Prostate gland (tissue), 2 donors: ENCODE data around the gene CYP2C8. TPM values are rescaled to one million over a fixed set of nuclear protein-coding genes. Genes with fewer than 3 reads are reported as not detected.
"Not testable (repeated sequence)": the region's sequence is repeated elsewhere in the genome, so short reads cannot be mapped to it uniquely, and the experiment has no call there.

Source experiments
- DNase-seq: peaks from one replicate; pipeline ENCODE4 v3.0.0-alpha.2; 2019; ENCODE audit warnings: low spot score
- H3K27ac ChIP-seq, 2 donors: fragments of 200-600 bp; sonication (generic); 2 replicates each; pipeline ENCODE4 v1.5.1; 2017 to 2019
- H3K27me3 ChIP-seq: fragments of 200-600 bp; sonication (generic); replicated peaks from 2 replicates; pipeline ENCODE4 v1.5.1; 2019; ENCODE audit not compliant: insufficient read depth
- H3K36me3 ChIP-seq, 2 donors: fragments of 200-600 bp; sonication (generic); 1 replicate in 1 of 2; 2 replicates in 1 of 2; pipeline versions ENCODE4 v1.5.1 to v1.8.1; 2017 to 2019
- H3K4me1 ChIP-seq: fragments of 200-600 bp; sonication (generic); replicated peaks from 2 replicates; pipeline ENCODE4 v1.5.1; 2019
- H3K4me3 ChIP-seq, 2 donors: fragments of 200-600 bp; sonication (generic); 2 replicates each; pipeline ENCODE4 v1.5.1; 2017 to 2019
- H3K9me3 ChIP-seq: fragments of 200-600 bp; sonication (generic); 2 replicates; pipeline ENCODE4 v1.5.1; 2017
- CTCF ChIP-seq, 4 experiments: fragments of 200-600 bp in 2 of 4; fragments of 450-650 bp in 2 of 4; sonication (generic) in 2 of 4; IDR thresholded peaks; 1 replicate in 3 of 4; 2 replicates in 1 of 4; pipeline ENCODE4 v1.5.1; 2016 to 2019; ENCODE audit warnings: antibody characterized with exemption in 4 of 4, mild to moderate bottlenecking in 2 of 4, moderate library complexity in 2 of 4
- POLR2A ChIP-seq: fragments of 450-650 bp; IDR thresholded peaks from one replicate; pipeline ENCODE4 v1.6.1; 2016; ENCODE audit warnings: antibody characterized with exemption, mild to moderate bottlenecking
- POLR2AphosphoS5 ChIP-seq: sonication (generic); formaldehyde crosslinking; IDR thresholded peaks from one replicate; pipeline ENCODE4 v1.6.1; 2017; ENCODE audit warnings: antibody characterized with exemption
- WGBS: methylation state at CpG from one replicate; pipeline ENCODE4 v1.1.5; 2018; 5-methylcytosine and 5-hydroxymethylcytosine counted together
- intact Hi-C: fragments of 100-400 bp; cut with DNase I; formaldehyde crosslinking; loops from one replicate; pipeline ENCODE4 v1.14.2; 2022
- total RNA-seq, 2 donors: library from RNA; depleted of rRNA; stranded (reverse); fragments of >200 nt; gene quantifications; one replicate each; pipeline ENCODE4 v1.1.0, GENCODE V29; 2016

CYP2C8 gene
- total RNA-seq, 2 donors from 2014 or later: 0.36 to 0.40 TPM

- intact Hi-C loops: no loop called here
- no peaks in the 10 kb centered on the region for H3K27me3 ChIP-seq
- H3K9me3 ChIP-seq: no peaks in the 10 kb centered on the region
- no peak for DNase-seq
- H3K4me3 ChIP-seq: no peak overlapping the region
- TF ChIP-seq POLR2AphosphoS5: no peak
- TF ChIP-seq CTCF (IDR thresholded peaks at IDR 0.05): no peak
- TF ChIP-seq POLR2A: no peak
- no peaks in the 10 kb centered on the region for H3K36me3 ChIP-seq
- H3K27ac ChIP-seq: no peak overlapping the region
- H3K4me1 ChIP-seq: no peaks in the 10 kb centered on the region
Observed at GRCh38 chr10:95077556-95077955, 8.3 kb upstream of the CYP2C8 start.

DNA sequence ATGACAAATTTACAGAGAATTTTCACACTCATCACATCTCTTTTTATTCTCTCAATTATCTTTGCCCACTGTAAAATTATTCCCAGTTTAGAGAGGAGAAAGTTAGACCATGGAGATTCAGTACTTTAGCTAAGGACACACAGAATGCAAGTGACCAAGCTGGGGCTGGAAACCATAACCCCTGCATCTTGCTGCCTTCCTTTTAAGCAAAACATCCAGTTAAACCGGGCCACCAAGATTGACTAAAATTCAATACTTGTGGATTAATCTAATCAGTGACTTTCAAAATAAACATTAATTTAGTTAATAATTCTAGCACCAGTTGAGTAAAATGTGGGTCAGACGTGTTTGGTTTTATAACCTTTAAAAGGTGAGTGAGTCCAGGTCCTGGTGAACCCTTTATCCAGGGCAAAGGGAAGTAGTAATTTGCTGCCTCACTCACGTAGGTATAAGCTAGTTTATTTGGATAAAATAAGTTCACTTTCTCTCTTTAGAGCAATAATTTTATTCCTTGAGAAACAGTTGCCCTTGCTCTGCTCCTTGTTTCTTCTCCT, 1.9 kb upstream of the CYP2C8 start:
- intact Hi-C loops: no loop called here
- no peaks in the 10 kb centered on the region for H3K27me3 ChIP-seq
- no peak for TF ChIP-seq POLR2A
- TF ChIP-seq CTCF (IDR thresholded peaks at IDR 0.05): no peak
- TF ChIP-seq POLR2AphosphoS5: no peak
- DNase-seq: no peak
- no peak overlapping the region for H3K27ac ChIP-seq
- H3K4me1 ChIP-seq: no peaks in the 10 kb centered on the region
- no peaks in the 10 kb centered on the region for H3K9me3 ChIP-seq
- 38% methylated on average over 3 of the region's 3 CpGs for WGBS
- H3K36me3 ChIP-seq: no peaks in the 10 kb centered on the region
- no peak overlapping the region for H3K4me3 ChIP-seq

DNA sequence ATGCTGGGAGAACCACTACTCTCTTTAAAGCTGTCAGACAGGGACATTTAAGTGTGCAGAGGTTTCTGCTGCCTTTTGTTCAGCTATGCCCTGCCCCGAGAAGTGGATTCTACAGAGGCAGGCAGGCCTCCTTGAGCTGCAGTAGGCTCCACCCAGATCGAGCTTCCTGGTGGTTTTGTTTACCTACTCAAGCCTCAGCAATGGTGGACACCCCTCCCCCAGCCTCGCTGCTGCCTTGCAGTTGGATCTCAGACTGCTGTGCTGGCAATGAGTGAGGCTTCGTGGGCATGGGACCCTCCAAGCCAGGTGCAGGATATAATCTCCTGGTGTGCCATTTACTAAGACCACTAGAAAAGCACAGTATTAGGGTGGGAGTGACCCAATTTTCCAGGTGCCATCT, 5.2 kb downstream of the CYP2C8 start:
- H3K27ac ChIP-seq, H3K4me3 ChIP-seq, H3K36me3 ChIP-seq, intact Hi-C loops, H3K4me1 ChIP-seq, H3K27me3 ChIP-seq, DNase-seq, H3K9me3 ChIP-seq: not testable (repeated sequence)
- WGBS: 82% methylated on average over 4 of the region's 4 CpGs

- Histone ChIP-seq H3K36me3 (no peaks in the 10 kb centered on the region), H3K27ac (no peak overlapping the region), H3K9me3 (no peaks in the 10 kb centered on the region), H3K27me3 (no peaks in the 10 kb centered on the region), H3K4me1 (no peaks in the 10 kb centered on the region), H3K4me3 (no peak overlapping the region)
- intact Hi-C loops: no loop called here
- WGBS: 87% methylated on average over 3 of the region's 3 CpGs
- no peak for DNase-seq
- TF ChIP-seq POLR2A (no peak), POLR2AphosphoS5 (no peak), CTCF (IDR thresholded peaks at IDR 0.05) (no peak)
Observed at GRCh38 chr10:95056744-95057363, 12.4 kb downstream of the CYP2C8 start.

DNA sequence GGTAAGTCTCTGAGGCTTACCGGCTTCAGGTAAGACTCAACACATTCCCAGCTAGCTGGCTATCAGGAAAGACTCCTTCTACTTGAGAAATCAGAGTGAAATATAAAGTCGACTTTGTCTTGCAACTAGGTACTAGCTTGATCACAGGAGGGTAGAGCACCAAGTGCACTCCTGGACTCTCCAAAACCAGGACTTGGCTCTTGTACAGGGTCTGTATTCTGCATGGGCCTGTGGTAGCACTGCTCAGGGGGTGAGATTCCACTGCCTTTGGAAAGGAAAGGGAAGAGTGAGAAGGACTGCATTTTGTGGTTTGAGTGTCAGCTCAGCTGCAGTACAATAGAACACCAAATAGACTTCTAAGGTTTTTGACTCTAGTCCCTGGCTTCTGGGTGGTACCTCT, 19.4 kb downstream of the CYP2C8 start:
- Histone ChIP-seq H3K27me3 (no peaks in the 10 kb centered on the region), H3K4me3 (no peak overlapping the region), H3K27ac (no peak overlapping the region), H3K4me1 (no peaks in the 10 kb centered on the region), H3K36me3 (no peaks in the 10 kb centered on the region), H3K9me3 (no peaks in the 10 kb centered on the region)
- WGBS: 91% methylated on average over 2 of the region's 2 CpGs
- DNase-seq: no peak
- TF ChIP-seq POLR2AphosphoS5 (no peak), POLR2A (no peak), CTCF (IDR thresholded peaks at IDR 0.05) (no peak)
- intact Hi-C loops: no loop called here
